ENCODE results near the gene FCHSD2.
"Not testable (repeated sequence)": the region's sequence is repeated elsewhere in the genome, so short reads cannot be mapped to it uniquely, and the experiment has no call there.

The FCHSD2 gene

DNA sequence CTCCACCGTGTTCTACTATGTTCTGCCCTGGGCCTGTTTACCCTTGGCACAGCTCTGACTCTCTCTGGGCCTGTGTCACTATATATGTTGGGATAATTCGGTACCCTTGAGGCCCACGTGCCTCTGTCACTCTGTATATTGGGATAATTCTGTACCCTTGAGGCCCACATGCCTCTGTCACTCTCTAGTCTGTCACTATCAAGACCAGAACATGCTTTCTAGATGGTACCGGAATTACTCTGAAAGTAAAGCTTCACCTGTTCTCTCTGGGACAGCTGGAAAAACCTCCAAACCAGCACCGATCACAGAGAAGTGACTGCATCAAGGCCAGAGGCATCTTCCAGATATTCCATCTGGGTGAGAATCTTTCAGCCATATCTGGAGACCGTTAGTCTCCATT is 9.3 kb upstream of the FCHSD2 start:
- DNase-seq (ENCODE audit: low read depth): no peak

DNA sequence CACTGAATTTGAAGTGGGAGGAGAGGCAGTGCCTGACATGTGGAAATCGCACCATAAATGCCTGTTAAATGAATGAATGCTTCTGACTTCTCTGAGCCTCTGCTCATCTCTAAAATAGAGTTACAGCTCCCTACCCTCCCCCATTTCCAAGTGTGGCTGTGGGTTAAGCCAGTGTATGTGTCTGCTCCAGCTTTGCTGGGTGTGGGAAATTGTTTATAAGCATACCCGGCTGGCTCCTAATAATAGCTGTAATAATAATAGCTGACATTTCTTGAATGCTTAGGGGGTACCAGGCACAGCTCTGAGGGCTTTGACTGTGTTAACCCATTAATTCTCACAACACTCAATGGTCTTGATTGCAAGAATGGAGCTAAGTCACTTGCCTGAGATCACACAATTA is 7.0 kb upstream of the FCHSD2 start:
- DNase-seq (ENCODE audit: low read depth): no peak

DNA sequence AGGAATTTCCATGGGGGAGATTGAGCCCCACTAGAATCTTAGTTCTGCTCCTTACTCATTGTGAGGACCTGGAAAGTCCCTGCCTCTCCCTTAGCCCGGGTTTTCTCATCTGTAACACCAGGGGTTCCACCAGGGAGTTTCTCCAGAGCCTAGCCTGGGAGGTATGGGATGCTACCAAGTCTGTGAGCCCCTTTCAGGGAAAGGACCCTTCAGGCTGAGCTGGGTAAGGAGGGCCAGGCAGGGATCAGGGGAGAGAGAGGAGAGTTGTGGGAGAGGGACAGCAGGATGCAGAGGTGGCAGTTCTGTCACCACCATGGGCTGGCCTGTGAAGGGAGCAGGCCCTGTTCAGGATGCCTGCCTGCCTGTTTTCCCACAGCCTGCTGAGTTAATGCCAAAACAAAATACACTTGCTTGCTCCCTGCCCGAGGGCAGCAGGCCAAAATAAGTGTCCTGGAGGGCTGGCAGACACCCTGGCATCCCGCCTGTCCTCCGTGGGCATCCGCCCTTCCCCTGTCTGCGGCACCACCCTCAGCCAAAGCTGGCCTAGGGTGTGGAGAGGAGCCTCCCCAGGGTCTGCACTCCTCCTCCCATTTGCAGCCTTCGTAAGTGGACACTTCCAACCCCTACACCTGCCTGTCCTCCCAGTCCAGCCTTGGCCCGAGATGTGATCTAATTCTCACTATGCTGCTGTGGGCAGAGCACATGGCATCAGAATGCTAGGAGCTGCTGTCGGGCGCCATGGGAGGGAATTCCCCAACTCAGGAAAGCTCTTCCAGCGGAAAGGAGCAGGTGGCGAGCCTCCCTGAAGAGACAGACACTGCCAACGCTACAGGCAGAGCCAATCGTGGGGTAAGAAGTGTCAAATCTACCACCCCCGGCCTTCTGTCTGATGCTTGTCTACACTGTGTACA is 5.9 kb upstream of the FCHSD2 start:
- no peak for DNase-seq (ENCODE audit: low read depth)

DNA sequence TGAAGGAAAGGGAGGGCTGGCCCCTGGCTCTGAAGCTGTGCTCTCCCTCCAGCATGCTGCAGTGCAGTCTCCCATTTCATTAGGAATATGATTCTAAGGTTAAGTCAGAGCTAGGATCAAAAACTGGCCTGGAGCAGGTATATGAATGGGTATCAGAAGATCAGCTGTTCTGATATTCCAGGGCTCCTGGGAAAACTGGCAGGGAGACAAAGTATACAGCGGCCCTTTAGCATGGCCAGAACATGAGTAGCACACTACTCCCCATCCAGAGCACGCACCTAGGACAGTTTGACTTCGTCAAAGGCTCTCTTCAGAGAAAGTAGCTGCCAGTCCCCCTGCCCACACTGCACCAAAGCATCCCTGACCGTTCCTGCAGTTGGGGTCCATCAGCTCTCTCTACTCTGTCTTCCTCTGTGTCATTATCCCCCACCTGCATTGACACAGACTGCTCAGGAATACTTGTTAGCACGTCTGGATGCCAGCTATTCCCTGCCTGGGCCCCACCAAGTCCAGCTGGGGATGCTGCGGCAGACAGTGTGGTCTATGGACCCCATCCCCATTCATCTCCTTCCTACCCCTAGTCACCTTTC is 4.0 kb upstream of the FCHSD2 start:
- no peak for DNase-seq (ENCODE audit: low read depth)

DNA sequence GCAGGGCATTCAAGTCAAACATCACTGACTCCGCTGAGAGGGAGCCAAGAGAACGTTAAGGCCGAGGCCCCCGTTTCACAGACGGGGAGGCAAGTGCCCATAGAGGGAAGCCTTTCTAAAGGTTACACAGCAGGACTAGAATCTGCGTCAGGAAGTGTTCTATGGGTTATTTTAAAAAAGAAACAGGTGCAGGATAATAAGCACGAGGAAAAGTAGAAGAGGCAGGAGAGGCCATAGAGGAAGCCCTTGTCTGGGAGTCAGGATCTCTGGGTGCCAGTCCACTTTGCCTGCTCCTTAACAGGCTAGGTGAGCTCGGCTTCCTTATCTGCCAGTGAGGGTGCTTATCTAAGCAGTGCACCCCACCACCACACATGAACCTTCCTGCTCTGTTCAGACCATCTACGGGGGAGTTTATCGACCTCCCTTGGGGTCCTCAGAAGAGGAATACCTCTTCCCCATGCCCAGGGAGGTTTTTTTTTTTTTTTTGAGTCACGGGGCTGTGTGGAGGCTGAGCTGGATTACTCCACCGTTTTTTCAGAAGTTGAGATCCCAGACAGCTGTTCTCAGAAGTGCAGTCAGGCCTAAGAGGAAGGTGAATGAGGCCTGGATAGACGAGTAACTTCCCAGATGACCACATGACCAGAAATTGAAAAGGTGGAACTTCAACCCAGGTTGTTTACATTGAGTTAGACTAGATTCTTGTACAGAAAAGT is 1.2 kb upstream of the FCHSD2 start:
- no peak for DNase-seq (ENCODE audit: low read depth)

DNA sequence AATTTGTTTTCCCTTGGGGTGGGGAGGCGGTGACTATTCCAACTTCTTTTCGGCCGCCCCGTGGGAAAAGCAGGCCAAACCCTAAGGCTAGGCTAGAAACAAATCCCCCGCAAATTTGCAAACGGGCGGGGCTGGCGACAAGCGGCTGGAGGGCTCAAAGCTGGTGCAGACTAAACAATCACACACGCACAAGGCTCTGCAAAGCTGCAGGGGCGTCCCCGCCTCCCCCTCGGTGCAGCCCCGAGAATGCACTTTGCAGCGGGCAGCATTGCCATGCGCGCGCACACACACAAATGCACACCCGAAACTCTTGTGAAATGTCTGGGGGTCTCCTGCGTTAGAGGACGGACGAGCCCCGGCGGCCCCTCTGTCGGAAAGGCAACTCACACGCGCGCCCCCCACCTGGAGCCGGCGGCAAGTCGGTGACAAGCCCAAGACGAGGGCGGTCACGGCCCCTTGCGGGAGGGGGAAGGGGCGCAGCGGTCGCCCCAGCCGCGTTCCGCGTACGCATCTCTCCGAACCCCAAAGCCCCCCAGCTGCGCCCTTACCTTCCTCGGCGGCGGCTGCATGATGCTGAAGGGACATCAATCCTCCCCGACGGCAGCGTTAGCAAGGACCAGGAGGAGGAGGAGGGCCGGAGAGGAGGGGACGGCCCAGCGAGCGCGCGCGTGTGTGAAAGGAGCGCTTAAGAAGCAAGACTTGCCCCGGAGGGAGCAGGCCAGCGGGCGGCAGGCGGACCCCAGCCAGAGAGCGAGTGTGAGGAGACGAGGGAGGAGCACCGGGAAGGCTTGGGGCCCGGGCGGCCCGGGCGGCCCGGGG is 600 bp downstream of the FCHSD2 start:
- DNase-seq (ENCODE audit: low read depth): no peak

DNA sequence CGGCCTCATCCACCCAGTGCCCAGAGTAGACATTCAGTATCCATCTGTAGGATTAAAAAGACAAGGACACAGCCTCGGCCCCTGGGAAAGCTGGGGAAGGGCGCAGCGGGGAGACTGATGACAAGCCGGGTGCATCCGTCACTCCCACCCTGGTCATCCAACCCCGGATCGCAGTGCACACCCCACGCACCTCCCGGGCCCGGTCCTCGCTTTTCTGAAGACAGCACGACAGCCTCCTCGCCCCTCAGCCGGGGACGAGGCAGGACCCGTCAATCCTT is 1.1 kb downstream of the FCHSD2 start:
- no peak for DNase-seq (ENCODE audit: low read depth)

DNA sequence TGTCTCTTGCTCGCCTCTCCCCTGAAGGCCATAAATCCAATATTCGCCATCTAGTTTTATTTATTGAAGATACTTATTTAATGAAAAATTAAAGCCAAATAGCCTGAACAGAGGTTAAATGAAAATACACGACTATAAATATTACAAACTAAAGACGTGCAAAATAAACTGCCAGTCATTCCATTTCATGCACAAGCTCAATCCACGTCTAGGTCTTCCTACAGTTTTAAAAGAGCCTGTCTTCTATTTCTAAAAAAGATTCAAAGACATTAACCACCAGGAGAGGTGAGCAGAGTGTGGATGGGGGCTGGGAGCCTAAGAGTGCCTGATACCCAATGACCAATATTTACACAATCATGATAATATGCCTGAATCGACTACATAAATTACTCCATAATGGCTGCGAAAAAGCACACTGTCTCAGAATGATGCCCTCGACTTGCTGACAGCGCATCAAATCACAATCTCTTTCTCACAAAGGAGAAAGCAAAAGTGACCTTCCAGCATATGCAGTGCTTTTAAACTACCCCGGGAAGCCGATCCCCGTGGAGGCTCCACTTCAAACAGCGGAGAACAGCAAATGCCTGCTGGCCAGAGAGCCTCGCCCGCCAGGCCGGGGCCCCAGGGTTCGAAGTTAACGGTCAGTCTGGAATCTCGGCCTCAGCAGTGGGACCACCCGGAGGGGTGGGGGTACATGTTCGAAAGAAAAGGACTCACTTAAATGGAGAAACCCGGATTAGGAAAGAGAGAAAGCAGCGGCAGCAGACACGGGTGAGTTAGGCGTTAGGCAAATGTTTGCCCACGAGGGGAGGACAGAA is 1.7 kb downstream of the FCHSD2 start:
- no peak for DNase-seq (ENCODE audit: low read depth)

DNA sequence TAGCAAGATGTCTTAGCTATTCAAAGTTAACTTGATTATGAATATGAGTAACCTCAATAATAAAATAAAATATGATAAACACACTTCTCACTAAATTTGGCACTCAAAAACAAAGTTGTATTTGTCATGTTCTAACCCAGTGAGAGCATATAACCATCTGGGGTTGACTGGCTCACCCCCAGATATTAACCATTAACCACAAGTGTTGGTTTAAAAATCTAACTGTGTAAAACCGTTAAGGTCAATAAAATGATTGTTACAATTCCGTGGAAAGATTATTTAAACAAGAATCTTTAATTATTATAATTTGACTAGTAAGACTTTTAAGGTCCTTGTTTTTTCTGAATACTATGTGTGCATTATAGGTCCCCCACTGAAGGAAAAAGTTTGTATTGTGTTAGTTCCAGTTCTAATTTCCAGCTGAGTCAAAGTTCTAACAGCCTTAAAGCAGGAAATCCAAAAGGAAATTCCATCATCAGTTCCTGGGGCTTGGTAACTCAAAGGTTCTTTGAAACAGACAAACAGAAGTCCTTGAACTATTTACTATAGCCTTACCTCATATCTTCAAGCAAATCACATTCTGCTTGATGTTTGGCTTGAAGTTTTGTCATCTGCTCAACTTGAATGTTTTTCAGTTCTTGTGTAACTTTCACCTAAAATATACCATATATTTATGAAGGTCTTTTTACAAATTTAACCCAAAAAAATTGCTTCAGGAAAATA is 2.5 kb downstream of the FCHSD2 start:
- DNase-seq (ENCODE audit: low read depth): no peak

DNA sequence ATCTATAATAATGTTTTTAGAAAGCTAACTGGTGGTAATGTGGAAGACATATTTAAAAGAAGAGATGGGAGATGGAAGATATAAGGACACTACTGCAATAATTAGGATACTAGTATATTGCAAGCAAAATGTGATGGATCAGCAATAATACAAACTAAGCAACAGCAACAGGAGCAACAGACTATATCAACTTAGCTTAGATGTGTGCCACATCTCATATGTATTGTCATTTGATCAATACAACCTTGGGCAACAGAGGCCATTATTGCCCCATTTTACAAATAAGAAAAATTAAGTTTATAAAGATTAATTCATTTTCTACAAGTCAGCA is 4.2 kb downstream of the FCHSD2 start:
- no peak for DNase-seq (ENCODE audit: low read depth)

DNA sequence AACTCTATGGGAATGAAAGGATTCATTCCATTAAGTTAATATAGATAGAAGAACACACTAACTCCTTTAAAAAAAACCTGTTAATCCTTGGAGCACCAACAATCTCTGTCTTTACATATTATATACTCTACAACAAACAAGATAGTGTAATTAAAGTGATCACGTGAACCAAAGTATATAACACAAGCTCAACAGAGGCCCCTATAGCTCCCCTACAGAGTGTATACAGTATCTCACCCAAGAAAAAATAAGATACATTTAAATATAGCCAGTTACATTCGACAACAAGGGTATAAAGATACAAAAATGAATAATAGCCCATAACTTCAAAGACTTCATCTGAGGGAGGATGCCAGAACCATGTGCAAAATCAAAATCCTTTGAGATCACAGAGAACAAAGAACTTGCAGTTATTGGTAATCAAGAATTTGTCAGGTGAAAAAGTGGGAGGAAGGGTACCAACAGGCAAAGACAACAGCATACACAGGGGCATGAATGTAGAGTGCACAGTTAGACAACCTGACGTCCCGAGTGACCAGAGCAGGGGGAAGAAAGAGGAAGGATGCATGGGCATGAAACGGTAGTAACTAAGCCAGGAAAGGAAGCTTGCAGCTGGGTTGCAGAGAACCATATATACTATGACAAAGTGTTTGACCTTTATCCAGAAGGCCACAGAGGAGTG is 4.7 kb downstream of the FCHSD2 start:
- DNase-seq (ENCODE audit: low read depth): no peak

DNA sequence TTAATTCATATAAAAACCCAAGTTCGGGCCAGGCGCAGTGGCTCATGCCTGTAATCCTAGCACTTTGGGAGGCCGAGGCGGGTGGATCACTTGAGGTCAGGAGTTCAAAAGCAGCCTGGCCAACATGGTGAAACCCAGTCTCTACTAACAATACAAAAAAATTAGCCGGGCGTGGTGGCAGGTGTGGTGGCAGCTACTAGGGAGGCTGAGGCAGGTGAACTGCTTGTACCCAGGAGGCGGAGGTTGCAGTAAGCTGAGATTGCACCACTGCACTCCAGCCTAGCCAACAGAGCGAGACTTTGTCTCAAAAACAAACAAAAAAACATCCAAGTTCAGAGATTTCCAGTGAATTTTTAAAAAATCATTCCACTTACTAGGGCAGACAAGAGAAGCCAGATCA is 5.4 kb downstream of the FCHSD2 start:
- DNase-seq (ENCODE audit: low read depth): not testable (repeated sequence)

DNA sequence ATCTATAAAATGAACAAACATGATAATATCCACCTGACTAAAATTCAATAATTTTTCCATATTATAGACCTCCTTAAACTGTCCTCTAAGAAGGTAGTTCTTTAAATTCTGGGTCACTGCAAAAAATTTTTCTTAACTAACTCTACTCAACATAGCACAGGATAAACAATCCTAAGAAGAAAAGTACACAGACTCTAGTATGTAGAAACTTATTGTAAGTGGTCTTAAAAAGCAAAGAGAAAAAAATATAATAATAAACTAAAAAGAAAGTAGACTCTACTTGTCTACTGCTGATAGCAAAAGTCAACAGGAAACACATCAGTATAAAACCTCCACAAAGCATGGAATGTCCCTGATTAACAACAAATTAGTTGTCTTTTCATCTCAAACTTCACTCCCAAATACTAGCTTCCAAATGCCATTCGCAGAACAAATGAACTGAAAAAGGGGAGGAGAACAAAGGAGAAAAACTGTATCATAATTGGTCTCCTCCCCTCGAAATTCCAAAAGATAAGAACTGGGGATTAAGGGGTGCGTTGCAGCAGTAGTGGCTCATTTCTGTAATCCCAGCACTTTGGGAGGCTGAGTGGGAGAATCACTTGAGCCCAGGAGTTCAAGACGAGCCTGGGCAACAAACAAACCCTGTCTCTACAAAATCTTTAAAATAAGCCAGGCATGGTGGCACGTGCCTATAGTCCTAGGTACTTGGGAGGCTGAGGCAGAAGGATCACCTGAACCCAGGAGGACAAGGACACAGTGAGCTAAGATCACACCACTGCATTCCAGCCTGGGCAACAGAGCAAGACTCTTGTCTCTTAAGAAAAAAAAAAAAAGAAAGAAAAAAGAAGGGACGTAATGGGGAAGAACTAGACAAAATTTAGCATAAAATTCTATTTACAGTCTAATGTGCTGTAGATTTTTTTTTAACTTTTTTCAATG is 6.5 kb downstream of the FCHSD2 start:
- DNase-seq (ENCODE audit: low read depth): no peak

DNA sequence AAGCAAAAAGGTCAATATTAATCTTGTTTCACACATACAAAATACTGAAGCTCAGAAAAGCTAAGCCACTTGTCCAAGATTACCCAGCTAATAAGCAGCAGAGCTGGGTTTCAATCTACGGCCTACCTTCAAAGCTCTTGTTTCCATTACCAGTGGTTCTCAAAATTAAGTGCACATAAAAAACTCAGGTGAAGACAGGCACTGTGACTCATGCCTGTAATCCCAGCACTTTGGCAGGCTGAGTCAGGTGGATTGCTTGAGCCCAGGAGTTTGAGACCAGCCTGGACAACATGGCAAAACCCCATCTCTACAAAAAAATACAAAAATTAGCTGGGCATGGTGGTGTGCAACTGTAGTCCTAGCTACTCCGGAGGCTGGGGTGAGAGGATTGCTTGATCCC is 9.8 kb downstream of the FCHSD2 start:
- DNase-seq (ENCODE audit: low read depth): not testable (repeated sequence)

DNA sequence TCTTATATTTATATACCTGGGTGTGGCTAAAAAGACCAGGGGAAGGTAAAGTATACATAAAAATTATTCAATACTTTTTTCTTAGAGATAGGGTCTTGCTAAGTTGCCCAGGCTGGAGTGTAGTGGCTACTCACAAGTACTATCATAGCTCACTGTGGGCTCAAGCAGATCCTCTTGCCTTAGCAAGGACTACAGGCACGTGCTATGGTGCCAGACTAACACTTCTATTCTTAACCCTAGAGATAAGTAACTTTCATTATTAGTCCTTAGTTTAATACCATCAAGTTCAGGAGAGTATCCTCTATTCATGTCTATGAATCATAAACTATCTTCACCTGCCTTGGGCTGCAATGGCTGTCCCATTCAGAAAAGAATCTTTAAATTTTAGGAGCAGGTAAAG is 11.9 kb downstream of the FCHSD2 start:
- DNase-seq (ENCODE audit: low read depth): no peak

DNA sequence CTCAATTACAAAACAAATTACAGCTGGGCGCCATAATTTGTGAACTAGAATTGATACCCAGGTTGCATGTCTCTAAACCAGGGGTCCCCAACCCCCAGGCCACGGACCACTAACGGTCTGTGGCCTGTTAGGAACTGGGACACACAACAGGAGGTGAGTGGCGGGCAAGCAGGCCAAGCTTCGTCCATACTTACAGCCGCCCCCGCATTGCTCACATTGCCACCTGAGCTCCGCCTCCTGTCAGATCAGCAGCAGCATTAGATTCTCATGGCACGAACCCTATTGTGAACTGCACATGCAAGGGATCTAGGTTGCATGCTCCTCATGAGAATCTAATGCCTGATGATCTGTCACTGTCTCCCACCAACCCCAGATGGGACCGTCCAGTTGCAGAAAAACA is 12.9 kb downstream of the FCHSD2 start:
- no peak for DNase-seq (ENCODE audit: low read depth)

DNA sequence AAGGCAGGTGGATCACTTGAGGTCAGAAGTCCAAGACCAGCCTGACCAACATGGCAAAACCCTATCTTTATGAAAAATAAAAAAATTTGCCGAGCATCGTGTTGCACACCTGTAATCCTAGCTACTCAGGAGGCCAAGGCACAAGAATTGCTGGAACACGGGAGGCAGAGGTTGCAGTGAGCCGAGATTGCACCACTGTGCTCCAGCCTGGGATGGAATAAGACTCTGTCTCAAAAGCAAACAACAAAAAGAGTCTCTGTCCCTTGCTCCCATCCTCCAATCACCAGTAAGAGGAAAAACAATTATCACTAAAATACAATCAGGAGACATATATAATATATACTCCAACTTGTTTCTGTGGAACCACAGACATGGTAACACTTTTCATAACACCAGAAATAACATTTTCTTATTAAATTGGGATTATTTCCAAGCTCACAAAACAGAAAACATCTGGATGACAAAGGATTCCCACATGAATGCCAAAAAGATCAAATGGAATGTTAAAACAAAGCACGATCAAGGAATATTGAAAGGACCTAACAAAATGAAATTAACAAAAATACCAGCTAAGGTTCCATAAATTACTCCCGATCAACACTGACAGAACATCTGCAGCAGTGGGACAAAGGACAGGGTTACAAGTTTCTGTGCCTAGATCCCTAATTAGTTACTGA is 15.2 kb downstream of the FCHSD2 start:
- no peak for DNase-seq (ENCODE audit: low read depth)

DNA sequence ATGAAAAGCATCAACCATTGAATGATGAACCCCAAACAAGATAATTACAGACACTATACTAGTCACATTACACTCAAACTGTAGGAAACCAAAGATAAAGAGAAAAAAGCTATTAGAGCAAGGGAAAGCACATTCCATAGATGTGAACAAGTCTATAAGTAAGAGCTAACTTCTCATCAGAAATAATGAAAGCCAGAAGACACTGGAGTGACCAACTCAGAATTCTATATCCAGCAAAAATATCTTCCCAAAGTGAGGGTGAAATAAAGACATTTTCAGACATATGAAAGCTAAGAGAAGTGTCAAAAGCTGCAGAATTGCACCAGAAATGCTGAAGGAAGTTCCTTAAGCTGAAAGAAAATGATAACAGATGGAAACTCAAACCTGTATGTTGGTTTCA is 17.3 kb downstream of the FCHSD2 start:
- no peak for DNase-seq (ENCODE audit: low read depth)

DNA sequence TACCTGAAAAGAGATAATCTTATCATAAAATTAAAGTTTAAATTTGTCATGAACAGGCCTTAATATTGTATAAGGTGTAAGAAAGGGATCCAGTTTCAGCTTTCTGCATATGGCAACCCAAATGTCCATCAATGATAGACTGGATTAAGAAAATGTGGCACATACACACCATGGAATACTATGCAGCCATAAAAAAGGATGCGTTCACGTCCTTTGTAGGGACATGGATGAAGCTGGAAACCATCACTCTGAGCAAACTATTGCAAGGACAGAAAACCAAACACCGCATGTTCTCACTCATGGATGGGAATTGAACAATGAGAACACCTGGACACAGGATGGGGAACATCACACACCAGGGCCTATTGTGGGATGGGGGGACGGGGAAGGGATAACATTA is 18.2 kb downstream of the FCHSD2 start:
- not testable (repeated sequence) for DNase-seq (ENCODE audit: low read depth)
